H9 (cell line): Measurements from ENCODE around the gene DGCR2. TPM values are rescaled to one million over a fixed set of nuclear protein-coding genes. Genes with fewer than 3 reads are reported as not detected.

Experiments used
- DNase-seq: peaks from one replicate; pipeline ENCODE4 v3.0.0-alpha.2; 2017
- H2AFZ ChIP-seq: one replicate; pipeline ENCODE4 v1.6.1; 2013; ENCODE audit warnings: mild to moderate bottlenecking, low read length, control low read depth, moderate library complexity
- H2AK5ac ChIP-seq: 2 replicates; pipeline ENCODE4 v1.6.1; 2013; ENCODE audit warnings: low read length, control low read depth, mixed read lengths; ENCODE audit not compliant: insufficient read length
- H2BK120ac ChIP-seq: one replicate; pipeline ENCODE4 v1.6.1; 2013; ENCODE audit warnings: low read depth, mild to moderate bottlenecking, low read length, control low read depth, inconsistent platforms; ENCODE audit not compliant: poor library complexity, severe bottlenecking
- H2BK12ac ChIP-seq: 2 replicates; pipeline ENCODE4 v1.6.1; 2013; ENCODE audit warnings: low read length, control low read depth, mixed read lengths, low read depth; ENCODE audit not compliant: insufficient read length
- H2BK15ac ChIP-seq: 2 replicates; pipeline ENCODE4 v1.6.1; 2013; ENCODE audit warnings: low read depth, low read length, control low read depth
- H2BK20ac ChIP-seq: one replicate; pipeline ENCODE4 v1.6.1; 2013; ENCODE audit warnings: low read depth, mild to moderate bottlenecking, low read length, control low read depth, inconsistent platforms; ENCODE audit not compliant: poor library complexity, severe bottlenecking
- H2BK5ac ChIP-seq: 2 replicates; pipeline ENCODE4 v1.6.1; 2013; ENCODE audit warnings: low read length, control low read depth, mixed read lengths; ENCODE audit not compliant: insufficient read length
- H3K14ac ChIP-seq: 2 replicates; pipeline ENCODE4 v1.6.1; 2013; ENCODE audit warnings: low read length, control low read depth; ENCODE audit not compliant: insufficient read depth
- H3K18ac ChIP-seq: 2 replicates; pipeline ENCODE4 v1.6.1; 2013; ENCODE audit warnings: low read depth, mild to moderate bottlenecking, mixed read lengths, low read length, control low read depth; ENCODE audit not compliant: insufficient read length
- H3K23ac ChIP-seq: 2 replicates; pipeline ENCODE4 v1.6.1; 2013; ENCODE audit warnings: low read length, control low read depth, mixed read lengths, low read depth; ENCODE audit not compliant: insufficient read length
- H3K23me2 ChIP-seq: 2 replicates; pipeline ENCODE4 v1.6.1; 2013; ENCODE audit warnings: low read depth, mild to moderate bottlenecking, mixed read lengths, low read length, control low read depth; ENCODE audit not compliant: insufficient read length, poor library complexity, severe bottlenecking
- H3K27ac ChIP-seq: 2 replicates; pipeline ENCODE4 v1.5.1; 2013; ENCODE audit warnings: low read length, control low read depth, mixed read lengths, low read depth; ENCODE audit not compliant: insufficient read length
- H3K27me3 ChIP-seq: 2 replicates; pipeline ENCODE4 v1.6.1; 2013; ENCODE audit warnings: low read length, control low read depth, inconsistent platforms; ENCODE audit not compliant: insufficient read depth
- H3K4ac ChIP-seq: 2 replicates; pipeline ENCODE4 v1.6.1; 2013; ENCODE audit warnings: low read depth, mild to moderate bottlenecking, control low read depth, inconsistent platforms, low read length, moderate library complexity
- H3K4me1 ChIP-seq: 2 replicates; pipeline ENCODE4 v1.6.1; 2013; ENCODE audit warnings: low read length, control low read depth, inconsistent platforms; ENCODE audit not compliant: insufficient read depth
- H3K4me2 ChIP-seq: 2 replicates; pipeline ENCODE4 v1.6.1; 2013; ENCODE audit warnings: low read length, control low read depth, mixed read lengths; ENCODE audit not compliant: insufficient read length, insufficient read depth
- H3K56ac ChIP-seq: 2 replicates; pipeline ENCODE4 v1.6.1; 2013; ENCODE audit warnings: low read depth, mild to moderate bottlenecking, mixed read lengths, low read length, control low read depth; ENCODE audit not compliant: insufficient read length
- H3K79me1 ChIP-seq: 2 replicates; pipeline ENCODE4 v1.6.1; 2013; ENCODE audit warnings: low read depth, mild to moderate bottlenecking, moderate library complexity, low read length, control low read depth, inconsistent platforms; ENCODE audit not compliant: insufficient read depth, poor library complexity, severe bottlenecking
- H3K79me2 ChIP-seq: 2 replicates; pipeline ENCODE4 v1.6.1; 2013; ENCODE audit warnings: low read length, control low read depth, inconsistent platforms; ENCODE audit not compliant: insufficient read depth
- H3K9ac ChIP-seq: 2 replicates; pipeline ENCODE4 v1.6.1; 2013; ENCODE audit warnings: low read length, control low read depth, mixed read lengths; ENCODE audit not compliant: insufficient read length; ENCODE audit errors: extremely low read depth
- H3K9me3 ChIP-seq: one replicate; pipeline ENCODE4 v1.6.1; 2013; ENCODE audit warnings: low read depth, low read length, inconsistent platforms; ENCODE audit not compliant: control insufficient read depth
- H3T11ph ChIP-seq: one replicate; pipeline ENCODE4 v1.6.1; 2013; ENCODE audit warnings: mild to moderate bottlenecking, low read length, control low read depth, inconsistent platforms
- H4K20me1 ChIP-seq: one replicate; pipeline ENCODE4 v1.6.1; 2013; ENCODE audit not compliant: control insufficient read depth, insufficient read length, insufficient read depth
- H4K5ac ChIP-seq: 2 replicates; pipeline ENCODE4 v1.6.1; 2013; ENCODE audit warnings: low read depth, mild to moderate bottlenecking, mixed read lengths, low read length, control low read depth; ENCODE audit not compliant: insufficient read length
- H4K8ac ChIP-seq: replicated peaks from 2 replicates; pipeline ENCODE4 v1.6.1; 2013; ENCODE audit warnings: low read length, control low read depth, mixed read lengths, low read depth; ENCODE audit not compliant: insufficient read length
- H4K91ac ChIP-seq: 2 replicates; pipeline ENCODE4 v1.6.1; 2013; ENCODE audit warnings: low read depth, mild to moderate bottlenecking, moderate library complexity, mixed read lengths, low read length, control low read depth; ENCODE audit not compliant: insufficient read length
- H3K27ac Mint-ChIP-seq, 3 experiments: 2 replicates in 2 of 3; 3 replicates in 1 of 3; pipeline ENCODE4 v1.8.0; 2020 to 2021; ENCODE audit warnings: mixed read lengths in 3 of 3, mild to moderate bottlenecking in 1 of 3, moderate library complexity in 1 of 3
- H3K27me3 Mint-ChIP-seq: 2 replicates; pipeline ENCODE4 v1.8.0; 2021; ENCODE audit warnings: low read depth, mild to moderate bottlenecking, moderate library complexity, mixed read lengths
- H3K36me3 Mint-ChIP-seq, 3 experiments: 2 replicates in 2 of 3; 3 replicates in 1 of 3; pipeline ENCODE4 v1.8.0; 2020 to 2021; ENCODE audit warnings: low read depth in 3 of 3, mixed read lengths in 3 of 3; ENCODE audit not compliant: insufficient read depth in 1 of 3
- H3K4me1 Mint-ChIP-seq, 2 experiments: 2 replicates each; pipeline ENCODE4 v1.8.0; 2020; ENCODE audit warnings: mixed read lengths in 2 of 2
- H3K4me3 Mint-ChIP-seq, 2 experiments: 2 replicates in 1 of 2; 3 replicates in 1 of 2; pipeline ENCODE4 v1.8.0; 2020 to 2021; ENCODE audit warnings: mild to moderate bottlenecking in 2 of 2, mixed read lengths in 2 of 2, moderate library complexity in 1 of 2
- H3K9me3 Mint-ChIP-seq, 2 experiments: 2 replicates in 1 of 2; 3 replicates in 1 of 2; pipeline ENCODE4 v1.8.0; 2020; ENCODE audit warnings: mild to moderate bottlenecking in 2 of 2, mixed read lengths in 2 of 2, moderate library complexity in 1 of 2
- CTCF ChIP-seq: fragments of 200-600 bp; sonication (generic); conservative IDR thresholded peaks from 3 replicates; pipeline ENCODE4 v1.8.0; 2021; ENCODE audit warnings: antibody characterized with exemption, mild to moderate bottlenecking
- WGBS: extraction: QIAGEN DNeasy Blood & Tissue Kit; methylation state at CpG from one replicate; pipeline ENCODE4 v1.1.7; 2013; ENCODE audit warnings: missing lambda C conversion rate, low lambda C conversion rate, mixed read lengths; ENCODE audit not compliant: insufficient read length; ENCODE audit errors: extremely low coverage; 5-methylcytosine and 5-hydroxymethylcytosine counted together
- total RNA-seq: library from RNA; stranded (reverse); gene quantifications from 2 replicates; pipeline ENCODE4 v1.2.1, GENCODE V29; 2021

The DGCR2 gene
- total RNA-seq, 1 experiment from 2014 or later: 47.2 TPM

DNA sequence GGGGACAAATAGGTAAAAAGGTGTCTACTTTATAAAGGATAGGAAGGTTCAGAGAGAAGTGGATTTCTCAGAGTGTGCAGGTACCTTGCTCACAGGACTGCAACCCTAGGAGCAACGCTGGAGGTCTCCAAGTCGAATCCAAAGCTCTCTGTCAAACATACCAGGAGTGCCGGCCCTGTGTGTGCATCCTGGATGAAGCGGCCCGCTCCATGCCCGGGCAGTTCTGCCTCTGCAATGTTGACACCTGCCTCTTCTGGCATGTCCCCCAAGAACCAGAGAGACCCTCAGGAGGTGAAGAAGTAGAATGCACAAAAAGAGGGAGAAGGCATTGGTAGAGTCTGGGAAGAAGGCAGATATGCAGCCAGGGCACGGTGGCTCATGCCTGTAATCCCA lies 5.8 kb upstream of the DGCR2 start:
- no peaks in the 10 kb centered on the region for H3K79me1 ChIP-seq

More for the DNA sequence above, 5.8 kb upstream of the DGCR2 start:
- Histone ChIP-seq H2BK12ac (no peak overlapping the region), H3K18ac (no peak overlapping the region), H3K9ac (no peak overlapping the region), H2BK20ac (no peak overlapping the region), H3K27ac (no peak overlapping the region), H2BK5ac (no peak overlapping the region), H3K9me3 (no peaks in the 10 kb centered on the region), H2BK120ac (no peak overlapping the region), H4K8ac (no peak overlapping the region), H3K23ac (no peak overlapping the region), H3K4me1 (no peaks in the 10 kb centered on the region; the same call in 1 of the 2 replicates), H2AK5ac (no peak overlapping the region), H3K4me2 (no peak overlapping the region), H3K56ac (no peak overlapping the region), H3K79me2 (no peaks in the 10 kb centered on the region), H3K27me3 (no peaks in the 10 kb centered on the region), H2BK15ac (no peak overlapping the region), H4K20me1 (no peaks in the 10 kb centered on the region), H3K23me2 (no peaks in the 10 kb centered on the region), H2AFZ (no peak overlapping the region), H3K14ac (no peak overlapping the region), H3T11ph (no peak overlapping the region), H3K4ac (no peak overlapping the region), H4K5ac (no peak overlapping the region), H4K91ac (no peak overlapping the region)
- Mint-ChIP-seq H3K4me1 (peaks cover 3 to 7% of the 10 kb centered on the region in 2 experiments), H3K9me3 (no peaks in the 10 kb centered on the region; a peak in 3 of 5 replicates), H3K27ac (no peak overlapping the region), H3K4me3 (no peak overlapping the region), H3K36me3 (peaks cover 0 to 20% (median 8%) of the 10 kb centered on the region in 3 experiments; a peak in 5 of 7 replicates), H3K27me3 (peaks cover 16% of the 10 kb centered on the region)
- WGBS: no CpG with 5 or more reads among the region's 7 CpGs
- DNase-seq: no peak
- no peak for TF ChIP-seq CTCF
